GM12878 (cell line): Measurements from ENCODE around the gene PCTP. TPM values are rescaled to one million over a fixed set of nuclear protein-coding genes. Genes with fewer than 3 reads are reported as not detected.

ENCODE experiments used
- ATAC-seq: fragments of 200-7000 bp; cut with Tn5 transposase; 3 replicates; pipeline ENCODE4 v1.9.1; 2020; ENCODE audit warnings: mild to moderate bottlenecking, moderate library complexity
- BruUV-seq: library from RNA; stranded (reverse); fragments of 400-500 nt; replicated peaks from 2 replicates; lab custom pipeline; 2021; lab: Mats Ljungman, UMichigan
- CTCF ChIA-PET: fragments of 300-600 bp; sonication (Branson Sonifier 250); formaldehyde crosslinking; extraction: SDS; loops from one replicate; lab custom pipeline; 2021; ENCODE audit warnings: inconsistent platforms; lab: Yijun Ruan, JAX
- POLR2A ChIA-PET: fragments of 350-600 bp; formaldehyde crosslinking; extraction: SDS; loops from one replicate; lab custom pipeline; 2021; ENCODE audit warnings: inconsistent platforms; lab: Charles Lee
- RAD21 ChIA-PET: fragments of 300-600 bp; sonication (Branson Sonifier 250); formaldehyde crosslinking; loops from one replicate; lab custom pipeline; 2023; ENCODE audit warnings: antibody characterized with exemption; ENCODE audit not compliant: unreplicated experiment; lab: Charles Lee
- SMC1A ChIA-PET: fragments of 300-600 bp; sonication (Branson Sonifier 250); formaldehyde crosslinking; loops from one replicate; lab custom pipeline; 2023; ENCODE audit not compliant: unreplicated experiment, uncharacterized antibody; lab: Charles Lee
- DNase-seq: peaks from one replicate; pipeline ENCODE4 v3.0.0-alpha.2; 2011; ENCODE audit warnings: low read depth, low spot score
- FAIRE-seq: peaks from 3 replicates; lab custom pipeline; 2011; peaks lifted over from hg19 to GRCh38; lab: Jason Lieb, UNC
- H2AFZ ChIP-seq: 2 replicates; pipeline ENCODE4 v1.6.0; 2011; ENCODE audit warnings: low read depth, low read length, control low read depth; ENCODE audit not compliant: control insufficient read depth
- H3K27ac ChIP-seq: 2 replicates; pipeline ENCODE4 v1.5.1; 2011; ENCODE audit warnings: control low read depth; ENCODE audit not compliant: control insufficient read depth, insufficient read depth
- H3K27me3 ChIP-seq, 2 experiments: replicated peaks in 1 of 2; 2 replicates each; pipeline versions ENCODE4 v1.6.0 to v1.6.1; 2011; ENCODE audit warnings: low read length in 1 of 2; ENCODE audit not compliant: control insufficient read depth in 2 of 2, insufficient read depth in 2 of 2
- H3K36me3 ChIP-seq, 2 experiments: 2 replicates each; pipeline ENCODE4 v1.5.1; 2011; ENCODE audit warnings: low read length in 1 of 2; ENCODE audit not compliant: control insufficient read depth in 2 of 2, insufficient read depth in 2 of 2
- H3K4me1 ChIP-seq: 2 replicates; pipeline ENCODE4 v1.6.1; 2011; ENCODE audit warnings: mild to moderate bottlenecking, low read length, moderate library complexity, mixed read lengths; ENCODE audit not compliant: control insufficient read depth, insufficient read depth
- H3K4me2 ChIP-seq: 2 replicates; pipeline ENCODE4 v1.6.0; 2011; ENCODE audit warnings: control low read depth; ENCODE audit not compliant: control insufficient read depth, insufficient read depth
- H3K4me3 ChIP-seq: fragments of 200-600 bp; sonication (generic); 2 replicates; pipeline ENCODE4 v1.5.1; 2016
- H3K79me2 ChIP-seq: 2 replicates; pipeline ENCODE4 v1.6.0; 2011; ENCODE audit warnings: low read length; ENCODE audit not compliant: control insufficient read depth, insufficient read depth
- H3K9ac ChIP-seq: 2 replicates; pipeline ENCODE4 v1.8.0; 2011; ENCODE audit warnings: low read length, control low read depth, mixed read lengths; ENCODE audit not compliant: control insufficient read depth, insufficient read depth
- H3K9me3 ChIP-seq: replicated peaks from 3 replicates; pipeline ENCODE4 v1.5.1; 2011; ENCODE audit warnings: mild to moderate bottlenecking, low read length; ENCODE audit not compliant: control insufficient read depth, insufficient read depth
- H4K20me1 ChIP-seq: 2 replicates; pipeline ENCODE4 v1.6.0; 2011; ENCODE audit not compliant: control insufficient read depth, insufficient read depth
- ASH2L ChIP-seq: fragments of 300-600, 200-600 bp; sonication (generic); IDR thresholded peaks from 2 replicates; pipeline ENCODE4 v1.6.1; 2017; ENCODE audit warnings: low read depth, mild to moderate bottlenecking, borderline replicate concordance
- GABPA ChIP-seq: IDR thresholded peaks from 2 replicates; pipeline ENCODE4 v1.6.1; 2014; ENCODE audit warnings: antibody characterized with exemption, low read depth, mild to moderate bottlenecking, inconsistent platforms
- MEF2A ChIP-seq: IDR thresholded peaks from 2 replicates; pipeline ENCODE4 v1.6.1; 2011; ENCODE audit warnings: low read depth, mild to moderate bottlenecking, low read length, moderate library complexity; ENCODE audit not compliant: insufficient read depth
- NBN ChIP-seq: fragments of 450-650 bp; IDR thresholded peaks from 2 replicates; pipeline ENCODE4 v1.6.1; 2016
- RAD21 ChIP-seq: IDR thresholded peaks from 2 replicates; pipeline ENCODE4 v1.6.1; 2011; ENCODE audit warnings: mild to moderate bottlenecking, low read depth, low read length, moderate library complexity; ENCODE audit not compliant: insufficient read depth
- TBL1XR1 ChIP-seq: IDR thresholded peaks from 2 replicates; pipeline ENCODE4 v1.6.1; 2012; ENCODE audit warnings: low read depth, low read length, improper control_type of control experiment
- YY1 ChIP-seq: IDR thresholded peaks from 2 replicates; pipeline ENCODE4 v1.6.1; 2011; ENCODE audit warnings: low read depth, mild to moderate bottlenecking, low read length
- WGBS: methylation state at CpG from one replicate; pipeline ENCODE4 v1.1.6; 2016; ENCODE audit warnings: low lambda C conversion rate; ENCODE audit not compliant: insufficient replicate concordance, insufficient coverage; ENCODE audit errors: missing lambda C conversion rate; 5-methylcytosine and 5-hydroxymethylcytosine counted together
- in situ Hi-C: fragments of 300-500 bp; cut with MboI; formaldehyde crosslinking; loops from 9 replicates; pipeline ENCODE4 v1.14.3; 2018; ENCODE audit warnings: mixed read lengths
- intact Hi-C: fragments of 100-400 bp; cut with micrococcal nuclease; formaldehyde crosslinking; loops from one replicate; pipeline ENCODE4 v1.14.2; 2022; ENCODE audit not compliant: unreplicated experiment
- polyA plus RNA-seq, 11 experiments: library from polyadenylated mRNA; depleted of rRNA in 4 of 11; unstranded in 6 of 11; stranded (reverse) in 5 of 11; fragments of >200 nt; fragmentation: Nextera tagmentation in 4 of 11; fragmentation: Illumina TruSeq in 1 of 11; extraction: Ambion mirVana in 4 of 11; extraction: Trizol in 1 of 11; gene quantifications; 1 replicate in 1 of 11; 2 replicates in 10 of 11; pipeline versions ENCODE4 v1.2.1 to v1.2.3, GENCODE V29; 2011 to 2016; ENCODE audit warnings: inconsistent platforms in 2 of 11, missing spikeins in 2 of 11, low read depth in 1 of 11
- total RNA-seq, 4 experiments: library from RNA; depleted of rRNA in 3 of 4; stranded (reverse); fragments of >200 nt in 3 of 4; fragmentation: Illumina TruSeq in 1 of 4; extraction: Trizol in 1 of 4; gene quantifications; 2 replicates each; pipeline versions ENCODE4 v1.2.1 to v1.2.3, GENCODE V29; 2013 to 2021
- TF ChIP-seq, protein P1 (sequence below): fragments of 450-650 bp; IDR thresholded peaks from 2 replicates; pipeline ENCODE4 v1.6.1; 2016; ENCODE audit warnings: mild to moderate bottlenecking
- TF ChIP-seq, protein P2 (sequence below): IDR thresholded peaks from 2 replicates; pipeline ENCODE4 v1.6.1; 2012; ENCODE audit warnings: low read depth, low read length, improper control_type of control experiment

Gene PCTP
- total and polyA plus RNA-seq, 10 of the 15 experiments (the other 5 are each of a cell fraction or from before 2014, with no cell fraction given): 1.4 to 26.8 (median 3.7) TPM

DNA sequence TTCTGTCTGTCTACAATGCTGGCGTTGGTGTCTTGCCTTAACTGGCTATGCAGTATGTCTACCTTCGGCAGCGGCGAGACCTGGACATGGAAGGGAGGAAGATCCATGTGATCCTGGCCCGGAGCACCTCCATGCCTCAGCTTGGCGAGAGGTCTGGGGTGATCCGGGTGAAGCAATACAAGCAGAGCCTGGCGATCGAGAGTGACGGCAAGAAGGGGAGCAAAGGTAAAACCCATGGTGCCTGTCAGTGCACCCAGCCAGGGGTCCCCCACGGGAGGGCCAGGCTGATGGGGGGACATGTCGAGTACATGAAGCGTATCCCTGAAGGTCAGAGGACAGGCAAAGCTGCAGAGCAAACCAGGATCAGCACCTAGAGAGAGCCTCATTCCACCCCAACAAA is 22.8 kb downstream of the PCTP start:
- FAIRE-seq (no peak), ATAC-seq (no peak), DNase-seq (no peak)
- Histone ChIP-seq H3K27me3 (no peaks in the 10 kb centered on the region), H3K4me3 (no peak overlapping the region), H3K79me2 (no peaks in the 10 kb centered on the region), H3K4me2 (no peak overlapping the region), H3K4me1 (no peaks in the 10 kb centered on the region), H3K27ac (no peak overlapping the region), H3K9ac (no peak overlapping the region), H3K36me3 (no peaks in the 10 kb centered on the region), H2AFZ (no peak overlapping the region), H3K9me3 (no peaks in the 10 kb centered on the region), H4K20me1 (no peaks in the 10 kb centered on the region)
- ChIA-PET RAD21 (no interaction called here), POLR2A (no interaction called here), SMC1A (no interaction called here), CTCF (interaction anchor here (1.2 to 4.5 kb wide), 4 partner anchors 9 to 248 kb away, joined by 3 to 33 read pairs (median 12); no protein-coding TSS in a partner anchor)
- 83% methylated on average over 13 of the region's 13 CpGs for WGBS
- in situ Hi-C loops (loop anchor here (5.0 kb wide), 1 partner anchor 246 kb away; no protein-coding TSS in a partner anchor), intact Hi-C loops (loop anchor here (5.0 kb wide), 1 partner anchor 171 kb away; no protein-coding TSS in a partner anchor)
- no TSS peak for BruUV-seq
- no peak for TF ChIP-seq NBN

DNA sequence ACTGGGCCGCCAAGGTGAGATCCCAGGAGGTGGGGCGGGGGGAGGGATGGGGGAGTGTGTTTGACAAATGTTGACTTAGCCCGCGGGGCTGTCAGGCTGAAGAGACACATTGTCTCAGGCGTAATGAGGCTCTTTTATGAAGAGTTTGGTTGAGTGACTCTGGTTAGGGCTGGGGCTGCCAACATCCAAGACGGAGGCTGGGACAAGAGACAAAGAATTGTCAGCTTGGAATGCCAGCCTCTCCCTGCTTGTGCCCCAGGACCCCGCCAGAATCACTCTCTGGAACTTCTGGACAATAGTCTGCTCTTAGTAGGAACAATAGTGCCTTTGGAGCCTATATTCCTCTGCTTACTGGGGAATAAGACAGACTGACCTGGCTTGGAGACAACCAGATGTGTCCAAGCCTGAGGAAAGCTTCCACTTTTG is 24.0 kb downstream of the PCTP start:
- SMC1A ChIA-PET: no interaction called here
- Histone ChIP-seq H3K9ac (no peak overlapping the region), H3K4me3 (no peak overlapping the region), H3K9me3 (no peaks in the 10 kb centered on the region), H3K4me1 (no peaks in the 10 kb centered on the region), H3K4me2 (no peak overlapping the region), H3K79me2 (no peaks in the 10 kb centered on the region), H3K27me3 (no peaks in the 10 kb centered on the region), H2AFZ (no peak overlapping the region)
- intact Hi-C loops (loop anchor here (5.0 kb wide), 1 partner anchor 173 kb away; no protein-coding TSS in a partner anchor), in situ Hi-C loops (loop anchor here (5.0 kb wide), 1 partner anchor 248 kb away; no protein-coding TSS in a partner anchor)
- POLR2A ChIA-PET: no interaction called here
- BruUV-seq: no TSS peak
- RAD21 ChIA-PET: no interaction called here
- FAIRE-seq (no peak), DNase-seq (no peak)
- 84% methylated on average over 7 of the region's 7 CpGs for WGBS
- CTCF ChIA-PET: interaction anchor here (1.1 kb wide), 1 partner anchor 171 kb away, joined by 3 read pairs; no protein-coding TSS in a partner anchor
- TF ChIP-seq, protein P1, sequence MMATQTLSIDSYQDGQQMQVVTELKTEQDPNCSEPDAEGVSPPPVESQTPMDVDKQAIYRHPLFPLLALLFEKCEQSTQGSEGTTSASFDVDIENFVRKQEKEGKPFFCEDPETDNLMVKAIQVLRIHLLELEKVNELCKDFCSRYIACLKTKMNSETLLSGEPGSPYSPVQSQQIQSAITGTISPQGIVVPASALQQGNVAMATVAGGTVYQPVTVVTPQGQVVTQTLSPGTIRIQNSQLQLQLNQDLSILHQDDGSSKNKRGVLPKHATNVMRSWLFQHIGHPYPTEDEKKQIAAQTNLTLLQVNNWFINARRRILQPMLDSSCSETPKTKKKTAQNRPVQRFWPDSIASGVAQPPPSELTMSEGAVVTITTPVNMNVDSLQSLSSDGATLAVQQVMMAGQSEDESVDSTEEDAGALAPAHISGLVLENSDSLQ: no peak
- TF ChIP-seq TBL1XR1 (no peak), RAD21 (no peak), YY1 (no peak), GABPA (no peak), ASH2L (no peak), MEF2A (no peak)
- TF ChIP-seq, protein P2, sequence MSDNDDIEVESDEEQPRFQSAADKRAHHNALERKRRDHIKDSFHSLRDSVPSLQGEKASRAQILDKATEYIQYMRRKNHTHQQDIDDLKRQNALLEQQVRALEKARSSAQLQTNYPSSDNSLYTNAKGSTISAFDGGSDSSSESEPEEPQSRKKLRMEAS: no peak
- TF ChIP-seq, all 136 proteins: peak for 0
- no peaks in the 10 kb centered on the region for H4K20me1 ChIP-seq
- no peaks in the 10 kb centered on the region for H3K36me3 ChIP-seq
- no peak overlapping the region for H3K27ac ChIP-seq
- ATAC-seq: no peak
